ENCODE results near the gene HTR4. TPM values are rescaled to one million over a fixed set of nuclear protein-coding genes. Genes with fewer than 3 reads are reported as not detected.

HTR4 gene
- total and polyA plus RNA-seq, 4 donors, result 0.17 to 0.18 TPM; not detected in 2

DNA sequence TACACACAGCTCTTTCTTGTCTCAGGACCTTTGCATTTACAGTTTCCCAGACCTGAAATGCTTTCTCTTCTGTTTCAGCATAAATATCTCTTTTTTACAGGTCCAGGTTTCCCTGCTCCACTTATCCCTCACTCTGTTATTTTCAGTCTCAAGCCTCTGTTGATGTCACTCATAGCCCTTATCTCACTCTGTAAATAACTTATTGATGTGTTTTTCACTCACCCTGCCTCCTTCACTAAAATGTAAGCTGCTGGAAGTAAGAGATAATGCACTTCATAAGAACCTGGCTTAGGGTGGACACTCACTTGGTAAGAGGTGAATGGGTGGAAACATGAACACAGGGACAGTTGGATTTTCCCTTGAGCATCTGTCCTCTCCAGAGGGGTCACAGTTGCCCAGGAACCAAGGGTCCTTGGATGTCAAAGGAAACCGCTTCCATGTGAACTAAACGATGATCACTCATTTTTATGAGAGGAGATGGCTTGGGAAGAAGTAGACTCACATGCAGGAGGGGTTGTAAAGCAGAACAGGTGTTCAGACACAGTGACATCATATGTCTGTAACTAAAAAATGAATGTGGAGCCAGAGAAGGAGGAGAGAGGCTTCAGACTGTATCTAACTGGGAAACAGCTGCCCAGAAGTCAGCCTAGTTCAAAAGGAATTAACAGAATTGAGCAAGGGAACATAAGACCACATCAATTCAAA, 5.5 kb upstream of the HTR4 start:
- 56 to 87% methylated on average over 2 of the region's 2 CpGs for WGBS, 2 donors
- Histone ChIP-seq H3K9ac (ENCODE audit: insufficient read depth in 1 of 2, low read length in 2 of 2) (no peak overlapping the region), H3K4me3 (no peak overlapping the region), H3K9me3 (ENCODE audit: control insufficient read depth in 4 of 4, insufficient read depth in 3 of 4, low read length in 3 of 4) (peaks cover 0 to under 1% (median 0%) of the 10 kb centered on the region in 4 donors), H3K27ac (ENCODE audit: low read depth in 1 of 2, low read length in 1 of 2) (no peak overlapping the region), H3K36me3 (ENCODE audit: control insufficient read depth in 4 of 4, insufficient read depth in 4 of 4, low read length in 4 of 4) (no peaks in the 10 kb centered on the region), H3K27me3 (ENCODE audit: control insufficient read depth in 3 of 3, insufficient read depth in 3 of 3, low read length in 2 of 3) (peaks cover under 1 to 12% (median 3%) of the 10 kb centered on the region in 3 donors), H3K4me1 (ENCODE audit: control insufficient read depth in 5 of 5, insufficient read depth in 5 of 5, low read length in 5 of 5) (peaks cover 0 to 5% (median 0%) of the 10 kb centered on the region in 5 donors)
- DNase-seq, result no peak
- TF ChIP-seq, protein P1, sequence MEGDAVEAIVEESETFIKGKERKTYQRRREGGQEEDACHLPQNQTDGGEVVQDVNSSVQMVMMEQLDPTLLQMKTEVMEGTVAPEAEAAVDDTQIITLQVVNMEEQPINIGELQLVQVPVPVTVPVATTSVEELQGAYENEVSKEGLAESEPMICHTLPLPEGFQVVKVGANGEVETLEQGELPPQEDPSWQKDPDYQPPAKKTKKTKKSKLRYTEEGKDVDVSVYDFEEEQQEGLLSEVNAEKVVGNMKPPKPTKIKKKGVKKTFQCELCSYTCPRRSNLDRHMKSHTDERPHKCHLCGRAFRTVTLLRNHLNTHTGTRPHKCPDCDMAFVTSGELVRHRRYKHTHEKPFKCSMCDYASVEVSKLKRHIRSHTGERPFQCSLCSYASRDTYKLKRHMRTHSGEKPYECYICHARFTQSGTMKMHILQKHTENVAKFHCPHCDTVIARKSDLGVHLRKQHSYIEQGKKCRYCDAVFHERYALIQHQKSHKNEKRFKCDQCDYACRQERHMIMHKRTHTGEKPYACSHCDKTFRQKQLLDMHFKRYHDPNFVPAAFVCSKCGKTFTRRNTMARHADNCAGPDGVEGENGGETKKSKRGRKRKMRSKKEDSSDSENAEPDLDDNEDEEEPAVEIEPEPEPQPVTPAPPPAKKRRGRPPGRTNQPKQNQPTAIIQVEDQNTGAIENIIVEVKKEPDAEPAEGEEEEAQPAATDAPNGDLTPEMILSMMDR (IDR thresholded peaks at IDR 0.05; ENCODE audit: control extremely low read depth, extremely low read depth), result no peak
- ATAC-seq (ENCODE audit: insufficient read depth, low FRiP score), result no peak

DNA sequence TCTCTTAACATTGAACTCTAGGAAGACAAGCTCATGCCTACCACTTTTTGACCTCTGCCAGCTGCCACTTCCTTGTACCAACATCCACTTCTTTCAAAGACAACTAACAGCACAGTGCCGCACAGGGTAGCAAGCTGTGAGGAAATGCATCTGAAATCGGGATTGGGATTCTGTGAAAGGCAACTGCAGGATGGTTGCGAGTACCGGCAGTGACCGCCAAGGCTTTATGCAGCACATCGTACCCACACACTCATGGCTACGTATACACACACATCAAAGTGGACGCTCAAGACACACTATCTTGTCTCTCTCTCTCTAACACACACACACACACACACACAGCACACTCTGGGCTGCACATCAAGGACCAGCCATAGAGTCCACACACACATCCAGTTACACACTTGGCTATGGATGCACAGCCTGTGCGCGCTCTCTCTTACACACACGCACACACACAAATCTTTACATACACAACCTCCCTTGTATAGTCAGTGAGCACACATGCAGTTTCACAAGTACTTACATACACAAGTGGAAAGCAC, 964 bp downstream of the HTR4 start:
- Histone ChIP-seq H3K36me3 (ENCODE audit: control insufficient read depth in 4 of 4, insufficient read depth in 4 of 4, low read length in 4 of 4) (no peaks in the 10 kb centered on the region), H3K4me1 (ENCODE audit: control insufficient read depth in 5 of 5, insufficient read depth in 5 of 5, low read length in 5 of 5) (peaks cover 0 to 2% (median 0%) of the 10 kb centered on the region in 5 donors), H3K9ac (ENCODE audit: insufficient read depth in 1 of 2, low read length in 2 of 2) (no peak overlapping the region), H3K9me3 (ENCODE audit: control insufficient read depth in 4 of 4, insufficient read depth in 3 of 4, low read length in 3 of 4) (peaks cover 0 to 2% (median 0%) of the 10 kb centered on the region in 4 donors), H3K27ac (ENCODE audit: low read depth in 1 of 2, low read length in 1 of 2) (no peak overlapping the region), H3K27me3 (ENCODE audit: control insufficient read depth in 3 of 3, insufficient read depth in 3 of 3, low read length in 2 of 3) (peaks cover 3 to 36% (median 20%) of the 10 kb centered on the region in 3 donors), H3K4me3 (no peak overlapping the region)
- DNase-seq (no peak), ATAC-seq (ENCODE audit: insufficient read depth, low FRiP score) (no peak)
- TF ChIP-seq, protein P1 (IDR thresholded peaks at IDR 0.05; ENCODE audit: control extremely low read depth, extremely low read depth), result no peak
- WGBS, 2 donors, result 80 to 88% methylated on average over 11 of the region's 11 CpGs

DNA sequence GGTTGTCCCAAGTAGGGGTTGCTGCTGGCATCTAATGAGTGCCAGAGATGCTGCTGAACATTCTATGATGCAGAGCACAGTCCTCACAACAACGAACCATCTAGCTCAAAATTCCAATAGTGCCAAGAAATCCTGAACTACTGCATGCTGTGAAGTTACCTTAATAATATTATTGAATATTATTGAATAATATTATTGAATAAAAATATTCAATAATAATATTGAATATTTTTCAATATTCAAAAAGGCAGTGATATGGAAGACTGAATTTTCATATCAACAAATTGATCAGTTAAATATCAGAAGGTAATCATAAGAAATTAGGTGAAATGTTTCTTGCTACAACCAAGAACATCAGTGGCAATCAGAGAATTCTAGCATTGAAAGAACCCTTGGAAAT, 2.8 kb downstream of the HTR4 start:
- no peak for ATAC-seq (ENCODE audit: insufficient read depth, low FRiP score)
- no peak for DNase-seq
- 67 to 94% methylated on average over 1 of the region's 1 CpG for WGBS, 2 donors

More for the DNA sequence above, 2.8 kb downstream of the HTR4 start:
- Histone ChIP-seq H3K36me3 (ENCODE audit: control insufficient read depth in 4 of 4, insufficient read depth in 4 of 4, low read length in 4 of 4) (no peaks in the 10 kb centered on the region), H3K27me3 (ENCODE audit: control insufficient read depth in 3 of 3, insufficient read depth in 3 of 3, low read length in 2 of 3) (peaks cover 3 to 35% (median 20%) of the 10 kb centered on the region in 3 donors), H3K4me3 (no peak overlapping the region), H3K27ac (ENCODE audit: low read depth in 1 of 2, low read length in 1 of 2) (no peak overlapping the region), H3K4me1 (ENCODE audit: control insufficient read depth in 5 of 5, insufficient read depth in 5 of 5, low read length in 5 of 5) (peaks cover 0 to 2% (median 0%) of the 10 kb centered on the region in 5 donors), H3K9me3 (ENCODE audit: control insufficient read depth in 4 of 4, insufficient read depth in 3 of 4, low read length in 3 of 4) (peaks cover 0 to 2% (median 0%) of the 10 kb centered on the region in 4 donors), H3K9ac (ENCODE audit: insufficient read depth in 1 of 2, low read length in 2 of 2) (no peak overlapping the region)
- TF ChIP-seq, protein P1 (IDR thresholded peaks at IDR 0.05; ENCODE audit: control extremely low read depth, extremely low read depth), result no peak
